SJSA1 (cell line): ENCODE measurements around the gene INHBB. TPM values are rescaled to one million over a fixed set of nuclear protein-coding genes. Genes with fewer than 3 reads are reported as not detected.
A peak's percentile ranks its signal among the peaks of the same experiment; 100 is the strongest.

Source experiments
- DNase-seq, 2 experiments: peaks; one replicate each; pipeline ENCODE4 v3.0.0-alpha.2; 2015 to 2020; ENCODE audit warnings: low spot score in 2 of 2, low read depth in 1 of 2
- H3K27ac ChIP-seq: fragments of 250-450 bp; sonication (Bioruptor Pico); 2 replicates; pipeline ENCODE4 v1.5.1; 2020; ENCODE audit warnings: mild to moderate bottlenecking, moderate library complexity
- H3K27me3 ChIP-seq: fragments of 250-450 bp; sonication (Bioruptor Pico); replicated peaks from 2 replicates; pipeline ENCODE4 v1.5.1; 2020; ENCODE audit warnings: mild to moderate bottlenecking, moderate library complexity
- H3K36me3 ChIP-seq: fragments of 250-450 bp; sonication (Bioruptor Pico); 2 replicates; pipeline ENCODE4 v1.5.1; 2020; ENCODE audit warnings: mild to moderate bottlenecking
- H3K4me1 ChIP-seq: fragments of 250-450 bp; sonication (Bioruptor Pico); replicated peaks from 2 replicates; pipeline ENCODE4 v1.6.1; 2021; ENCODE audit warnings: mild to moderate bottlenecking
- H3K4me3 ChIP-seq: fragments of 250-450 bp; sonication (Bioruptor Pico); 2 replicates; pipeline ENCODE4 v1.5.1; 2020; ENCODE audit warnings: mild to moderate bottlenecking
- H3K9me3 ChIP-seq: fragments of 250-450 bp; sonication (Bioruptor Pico); replicated peaks from 2 replicates; pipeline ENCODE4 v1.5.1; 2020; ENCODE audit warnings: mild to moderate bottlenecking
- total RNA-seq: library from RNA; depleted of rRNA; stranded (reverse); fragments of >200 nt; shearing (Covaris generic); gene quantifications from 2 replicates; pipeline ENCODE4 v1.2.3, GENCODE V29; 2014

INHBB gene
- total RNA-seq, 1 experiment from 2014 or later: 0.16 TPM

DNA sequence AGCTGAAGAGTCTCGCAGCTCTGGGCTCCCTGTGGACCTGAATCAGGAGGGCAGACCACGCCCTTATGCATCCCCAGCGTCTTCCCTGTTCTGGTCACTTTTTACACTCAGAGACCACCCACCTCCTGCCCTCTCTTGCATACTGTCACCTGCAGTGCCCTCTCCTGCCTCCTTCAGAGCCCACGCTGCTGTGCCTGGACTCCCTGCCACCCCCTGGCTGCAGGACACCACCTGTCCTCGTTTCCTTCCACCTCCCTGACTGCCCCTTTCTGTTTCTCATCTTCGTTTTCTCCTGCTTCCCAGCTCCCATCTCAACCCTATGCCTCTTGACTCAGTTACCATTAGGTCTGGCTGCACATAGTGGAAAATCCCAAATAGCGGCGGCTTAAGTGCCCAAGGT lies 9.2 kb upstream of the INHBB start:
- no peak for DNase-seq
- no peaks in the 10 kb centered on the region for H3K4me1 ChIP-seq
- no peaks in the 10 kb centered on the region for H3K9me3 ChIP-seq
- no peak overlapping the region for H3K4me3 ChIP-seq
- H3K27me3 ChIP-seq: no peaks in the 10 kb centered on the region
- H3K36me3 ChIP-seq: no peaks in the 10 kb centered on the region
- H3K27ac ChIP-seq: no peak overlapping the region

GRCh38 chr2:120338015-120338414 lies 7.9 kb upstream of the INHBB start:
- no peak overlapping the region for H3K4me3 ChIP-seq
- H3K9me3 ChIP-seq: no peaks in the 10 kb centered on the region
- no peaks in the 10 kb centered on the region for H3K36me3 ChIP-seq
- no peak overlapping the region for H3K27ac ChIP-seq
- no peaks in the 10 kb centered on the region for H3K27me3 ChIP-seq
- H3K4me1 ChIP-seq: peaks cover 1% of the 10 kb centered on the region
- no peak for DNase-seq

GRCh38 chr2:120341977-120342376 lies 4.0 kb upstream of the INHBB start:
- Histone ChIP-seq H3K9me3 (peaks cover 6% of the 10 kb centered on the region; the same call in 1 of the 2 replicates), H3K27me3 (peaks cover 32% of the 10 kb centered on the region), H3K36me3 (no peaks in the 10 kb centered on the region), H3K27ac (no peak overlapping the region), H3K4me3 (no peak overlapping the region), H3K4me1 (peaks cover 39% of the 10 kb centered on the region)
- DNase-seq: no peak

DNA sequence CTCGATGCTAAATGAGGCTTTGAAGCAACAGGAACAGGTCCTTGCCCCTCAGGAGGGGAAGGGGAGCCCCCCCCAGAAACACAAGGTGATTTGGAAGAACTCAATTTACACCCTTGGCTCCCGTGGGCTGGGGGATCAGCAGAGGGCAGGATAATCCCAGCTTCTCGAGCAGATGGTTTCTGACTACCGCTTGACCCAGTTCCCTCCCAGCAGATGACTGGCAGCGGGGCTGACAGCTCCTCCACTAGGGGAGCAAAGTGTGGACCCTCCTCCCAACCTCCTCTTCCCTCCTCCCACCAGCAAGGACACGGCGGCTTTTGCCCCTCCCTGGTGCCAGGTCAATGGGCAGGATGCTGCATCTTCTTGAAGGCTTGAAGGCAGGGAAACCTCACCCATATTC lies 3.5 kb upstream of the INHBB start:
- Histone ChIP-seq H3K27me3 (peaks cover 36% of the 10 kb centered on the region), H3K36me3 (no peaks in the 10 kb centered on the region), H3K27ac (no peak overlapping the region), H3K9me3 (peaks cover 6% of the 10 kb centered on the region; the same call in 1 of the 2 replicates), H3K4me1 (peaks cover 41% of the 10 kb centered on the region), H3K4me3 (no peak overlapping the region)
- no peak for DNase-seq

DNA sequence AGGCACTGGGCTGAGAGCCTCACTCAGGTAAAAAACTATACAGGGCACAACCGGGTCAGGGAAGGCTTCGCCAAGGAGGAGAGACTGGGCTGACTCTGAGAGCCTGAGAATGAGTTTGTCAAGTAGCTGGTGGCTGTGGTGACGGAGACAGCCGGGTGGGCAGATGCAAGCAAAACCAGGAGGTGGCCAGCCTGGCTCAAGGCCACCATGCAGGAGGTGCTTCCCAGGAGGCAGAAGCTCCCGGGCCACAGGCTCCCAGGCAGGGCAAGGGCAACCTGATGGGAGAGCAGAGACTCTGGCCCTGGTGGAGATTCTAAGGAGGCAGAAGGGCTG lies 2.9 kb upstream of the INHBB start:
- Histone ChIP-seq H3K9me3 (peaks cover 6% of the 10 kb centered on the region; the same call in 1 of the 2 replicates), H3K27me3 (peaks cover 41% of the 10 kb centered on the region), H3K36me3 (no peaks in the 10 kb centered on the region), H3K4me1 (peaks cover 41% of the 10 kb centered on the region), H3K27ac (no peak overlapping the region), H3K4me3 (no peak overlapping the region)
- DNase-seq: no peak

DNA sequence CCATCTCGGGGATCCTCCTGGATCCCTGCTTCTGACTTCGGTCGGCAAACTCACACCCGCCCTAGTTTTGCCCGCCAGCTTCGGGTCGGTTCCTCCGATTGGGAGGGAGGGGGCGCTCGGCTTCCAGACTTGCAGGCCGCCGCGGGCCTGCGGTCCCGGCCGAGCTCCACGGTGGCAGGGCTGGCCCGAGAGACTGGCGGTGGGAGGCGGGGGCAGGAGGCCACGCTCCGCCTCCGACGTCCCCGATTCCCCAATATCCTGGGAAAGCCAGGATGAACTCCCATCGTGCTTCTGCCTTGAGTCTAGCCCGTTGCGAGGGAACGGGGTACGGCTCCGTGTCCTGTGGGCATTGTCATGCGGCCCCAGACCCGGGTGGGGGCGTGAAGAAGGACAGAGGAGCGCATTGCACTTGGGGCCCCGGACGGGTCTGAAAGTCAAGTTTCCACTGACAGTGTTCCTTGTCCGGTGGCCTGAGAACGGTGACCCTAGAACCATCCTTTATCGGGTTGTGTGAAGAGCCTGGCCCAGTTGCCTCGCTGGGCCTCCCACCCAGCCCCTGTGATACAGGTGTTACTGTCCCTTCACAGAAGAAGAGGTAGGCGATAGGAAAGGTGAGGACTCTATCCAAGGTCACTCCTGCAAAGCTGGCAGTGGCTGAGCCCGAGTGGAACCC lies 2.4 kb upstream of the INHBB start:
- H3K9me3 ChIP-seq: peaks cover 6% of the 10 kb centered on the region; the same call in 1 of the 2 replicates
- H3K27ac ChIP-seq: no peak overlapping the region
- peak; percentile 82 for DNase-seq
- no peak overlapping the region for H3K4me3 ChIP-seq
- peaks cover 41% of the 10 kb centered on the region for H3K27me3 ChIP-seq
- peaks cover 41% of the 10 kb centered on the region for H3K4me1 ChIP-seq
- H3K36me3 ChIP-seq: no peaks in the 10 kb centered on the region

- Histone ChIP-seq H3K36me3 (no peaks in the 10 kb centered on the region), H3K4me3 (peak overlapping the region; percentile 34), H3K9me3 (peaks cover 6% of the 10 kb centered on the region; the same call in 1 of the 2 replicates), H3K27me3 (peaks cover 41% of the 10 kb centered on the region), H3K27ac (no peak overlapping the region), H3K4me1 (peaks cover 41% of the 10 kb centered on the region)
- DNase-seq: no peak
Observed at GRCh38 chr2:120344214-120344975, 1.5 kb upstream of the INHBB start.

DNA sequence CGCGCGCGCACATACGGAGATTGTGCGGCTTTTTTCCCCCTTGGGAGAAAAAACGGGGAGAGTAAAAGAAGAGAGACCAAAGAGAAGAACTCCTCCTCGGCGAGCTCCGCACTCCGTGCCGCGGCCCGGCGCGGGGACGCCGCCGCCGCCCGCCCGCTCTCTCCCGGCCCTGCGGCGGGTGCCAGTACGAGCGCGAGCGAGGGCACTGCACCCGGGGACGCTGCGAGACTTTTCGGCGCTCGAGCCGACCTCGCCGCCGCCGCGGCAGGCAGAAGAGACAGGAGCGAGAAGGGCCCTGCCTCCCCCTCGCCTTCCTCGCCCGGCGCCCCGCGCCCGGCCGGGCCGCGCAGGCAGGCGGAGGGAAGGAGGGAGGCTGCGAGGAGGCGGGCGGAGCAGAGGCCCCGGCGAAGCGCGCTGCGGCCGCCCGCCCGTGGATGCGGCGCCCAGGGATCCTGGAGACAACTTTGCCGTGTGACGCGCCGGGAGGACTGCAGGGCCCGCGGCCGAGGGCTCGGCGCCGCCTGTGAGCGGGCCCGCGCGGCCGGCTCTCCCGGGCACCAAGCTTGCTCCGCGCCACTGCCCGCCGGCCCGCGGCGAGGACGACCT lies 857 bp upstream of the INHBB start:
- peak in 1 of 2 experiments; percentile 38 for DNase-seq
- Histone ChIP-seq H3K27ac (no peak overlapping the region), H3K4me1 (peaks cover 41% of the 10 kb centered on the region), H3K9me3 (peaks cover 6% of the 10 kb centered on the region; the same call in 1 of the 2 replicates), H3K27me3 (peaks cover 41% of the 10 kb centered on the region), H3K4me3 (peak overlapping the region; percentile 34), H3K36me3 (no peaks in the 10 kb centered on the region)

- Histone ChIP-seq H3K36me3 (no peaks in the 10 kb centered on the region), H3K4me3 (peak overlapping the region; percentile 34), H3K4me1 (peaks cover 41% of the 10 kb centered on the region), H3K27me3 (peaks cover 41% of the 10 kb centered on the region), H3K27ac (no peak overlapping the region), H3K9me3 (peaks cover 6% of the 10 kb centered on the region; the same call in 1 of the 2 replicates)
- DNase-seq: no peak
Observed at GRCh38 chr2:120345608-120346007, 328 bp upstream of the INHBB start.

GRCh38 chr2:120346667-120347358 lies 877 bp downstream of the INHBB start:
- Histone ChIP-seq H3K27ac (no peak overlapping the region), H3K27me3 (peaks cover 41% of the 10 kb centered on the region), H3K4me3 (peak overlapping the region; percentile 4; the same call in 1 of the 2 replicates), H3K36me3 (no peaks in the 10 kb centered on the region), H3K9me3 (peaks cover 6% of the 10 kb centered on the region; the same call in 1 of the 2 replicates), H3K4me1 (peaks cover 41% of the 10 kb centered on the region)
- DNase-seq: no peak

DNA sequence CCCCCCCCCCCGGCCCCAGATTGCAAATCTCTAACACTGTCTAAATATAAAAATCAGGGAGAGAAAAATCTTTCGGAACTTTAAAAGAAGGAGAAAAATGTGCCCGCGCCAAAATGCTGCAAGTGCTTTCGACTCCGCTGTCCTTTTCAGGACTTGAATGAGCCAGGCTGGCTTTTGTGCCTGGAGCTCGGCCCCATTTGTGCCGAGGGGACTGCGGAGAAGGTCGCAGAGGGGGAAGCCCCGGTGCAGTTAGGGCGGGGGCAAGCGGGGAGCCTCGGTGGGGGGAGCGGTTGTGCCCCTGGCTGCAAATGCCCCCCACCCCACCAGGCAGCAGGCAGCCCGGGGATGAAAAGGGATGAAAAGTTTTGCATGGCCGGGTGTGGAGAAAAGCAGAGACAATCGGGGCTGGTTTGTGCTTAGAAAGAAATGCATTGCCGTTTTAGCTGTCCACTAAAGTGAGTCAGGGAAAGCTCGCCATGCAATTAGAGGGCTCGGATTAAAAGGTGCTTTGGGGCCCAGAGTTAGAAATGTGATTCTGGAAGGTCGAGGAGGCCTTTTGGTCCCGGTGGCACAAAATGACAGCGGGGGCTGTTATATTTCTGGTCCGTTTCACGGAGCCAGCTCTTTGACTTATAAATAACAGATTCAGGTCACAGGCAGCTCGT lies 1.6 kb downstream of the INHBB start:
- peaks cover 41% of the 10 kb centered on the region for H3K27me3 ChIP-seq
- no peak overlapping the region for H3K27ac ChIP-seq
- peaks cover 41% of the 10 kb centered on the region for H3K4me1 ChIP-seq
- peaks cover 6% of the 10 kb centered on the region; the same call in 1 of the 2 replicates for H3K9me3 ChIP-seq
- H3K4me3 ChIP-seq: no peak overlapping the region
- no peak for DNase-seq
- H3K36me3 ChIP-seq: no peaks in the 10 kb centered on the region

DNA sequence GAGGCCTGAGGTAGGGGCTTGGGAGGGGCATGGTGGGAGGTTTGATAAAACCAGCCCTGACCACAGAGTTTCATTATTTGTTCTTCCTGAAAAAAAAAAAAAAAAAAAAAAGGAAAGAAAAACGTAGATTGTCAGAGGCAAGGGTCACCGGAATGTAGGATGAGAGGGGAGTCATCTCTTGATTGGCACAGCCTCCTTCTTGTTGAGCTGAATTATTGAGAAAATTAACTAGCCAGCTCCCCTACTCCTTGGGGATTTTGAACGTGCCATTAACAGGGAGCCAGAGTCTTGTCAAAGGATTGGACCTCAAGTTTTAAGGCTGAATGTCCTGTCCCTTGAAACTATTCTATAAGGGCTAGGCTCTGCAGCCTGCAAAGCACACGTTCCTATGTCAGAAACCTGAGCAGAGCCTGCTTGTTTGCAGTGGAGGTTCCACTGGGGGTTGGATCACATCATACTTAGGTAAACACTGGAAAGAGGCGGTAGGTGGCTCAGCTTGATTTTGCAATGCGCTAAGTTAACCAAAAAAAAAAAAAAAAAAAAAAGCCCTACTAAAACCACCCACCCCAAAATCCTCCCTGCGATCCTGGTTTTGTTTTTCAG lies 2.3 kb downstream of the INHBB start:
- no peak for DNase-seq
- H3K27ac ChIP-seq: no peak overlapping the region
- peaks cover 41% of the 10 kb centered on the region for H3K27me3 ChIP-seq
- H3K36me3 ChIP-seq: no peaks in the 10 kb centered on the region
- H3K9me3 ChIP-seq: peaks cover 6% of the 10 kb centered on the region; the same call in 1 of the 2 replicates
- peaks cover 38% of the 10 kb centered on the region for H3K4me1 ChIP-seq
- no peak overlapping the region for H3K4me3 ChIP-seq
